ENCODE data around the gene PHF11. TPM values are rescaled to one million over a fixed set of nuclear protein-coding genes. Genes with fewer than 3 reads are reported as not detected.

PHF11 gene
- total RNA-seq: 10 to 100 TPM; 39.3 to 51.1 TPM

DNA sequence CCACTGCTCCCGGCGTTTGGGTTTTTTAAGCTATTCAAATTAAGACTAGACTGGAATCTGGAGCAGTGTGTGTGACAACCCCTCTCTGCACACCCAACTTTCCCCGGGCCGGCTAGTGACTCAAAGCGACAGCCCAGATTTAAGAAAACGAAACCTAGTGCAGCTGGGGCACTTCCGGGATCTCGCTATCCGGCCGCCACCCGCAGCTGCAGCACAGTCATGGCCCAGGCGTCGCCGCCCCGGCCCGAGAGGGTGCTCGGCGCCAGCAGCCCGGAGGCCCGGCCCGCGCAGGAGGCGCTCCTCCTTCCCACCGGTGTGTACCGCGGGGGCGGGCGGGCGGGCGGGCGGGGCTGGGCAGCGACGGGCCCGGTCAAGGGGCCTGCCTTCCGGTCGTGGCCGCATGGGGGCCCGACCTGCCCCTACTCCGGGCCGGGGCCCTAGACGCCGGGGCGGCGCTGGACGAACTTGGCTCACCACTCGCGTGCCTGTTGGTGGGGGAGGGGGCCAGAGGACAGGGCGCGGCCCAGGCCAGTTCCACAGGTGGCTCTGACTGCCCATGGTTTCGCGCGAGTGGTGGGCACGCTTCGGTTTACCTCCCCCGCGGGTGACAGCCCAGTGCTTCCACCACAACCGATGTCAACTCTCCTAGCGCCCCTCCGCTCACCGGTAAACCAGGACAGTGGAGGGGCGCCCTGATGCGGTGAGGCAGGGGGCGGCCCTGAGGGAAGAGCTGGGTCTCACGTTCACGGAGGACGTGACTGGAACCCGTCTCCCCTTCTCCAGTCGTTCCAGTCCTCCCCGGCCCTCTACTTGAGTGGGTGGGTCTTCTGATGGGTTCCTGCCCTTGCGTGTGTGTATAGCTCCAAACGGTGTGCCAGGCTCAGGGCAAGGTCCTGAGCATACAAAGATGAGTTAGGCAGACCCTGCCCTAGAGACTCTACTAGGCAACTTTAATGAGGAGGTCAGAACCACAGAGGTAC, at the start of gene PHF11:
TSS of gene PHF11 (plus strand) at position 171 of the 980 bp plus-strand sequence. CDS start at position 220, 49 bp downstream.
- no peaks in the 10 kb centered on the region for H3K27me3 ChIP-seq (replicated peaks; ENCODE audit: insufficient read depth)
- H3K9me3 ChIP-seq: no peaks in the 10 kb centered on the region
- TF ChIP-seq, protein P1, sequence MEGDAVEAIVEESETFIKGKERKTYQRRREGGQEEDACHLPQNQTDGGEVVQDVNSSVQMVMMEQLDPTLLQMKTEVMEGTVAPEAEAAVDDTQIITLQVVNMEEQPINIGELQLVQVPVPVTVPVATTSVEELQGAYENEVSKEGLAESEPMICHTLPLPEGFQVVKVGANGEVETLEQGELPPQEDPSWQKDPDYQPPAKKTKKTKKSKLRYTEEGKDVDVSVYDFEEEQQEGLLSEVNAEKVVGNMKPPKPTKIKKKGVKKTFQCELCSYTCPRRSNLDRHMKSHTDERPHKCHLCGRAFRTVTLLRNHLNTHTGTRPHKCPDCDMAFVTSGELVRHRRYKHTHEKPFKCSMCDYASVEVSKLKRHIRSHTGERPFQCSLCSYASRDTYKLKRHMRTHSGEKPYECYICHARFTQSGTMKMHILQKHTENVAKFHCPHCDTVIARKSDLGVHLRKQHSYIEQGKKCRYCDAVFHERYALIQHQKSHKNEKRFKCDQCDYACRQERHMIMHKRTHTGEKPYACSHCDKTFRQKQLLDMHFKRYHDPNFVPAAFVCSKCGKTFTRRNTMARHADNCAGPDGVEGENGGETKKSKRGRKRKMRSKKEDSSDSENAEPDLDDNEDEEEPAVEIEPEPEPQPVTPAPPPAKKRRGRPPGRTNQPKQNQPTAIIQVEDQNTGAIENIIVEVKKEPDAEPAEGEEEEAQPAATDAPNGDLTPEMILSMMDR (IDR thresholded peaks at IDR 0.05): peak; percentile 48
- ATAC-seq (ENCODE audit: insufficient number of reproducible peaks, low FRiP score, low read depth) (peak; percentile 66), DNase-seq (ENCODE audit: low spot score) (peak; percentile 76)
- peak within 1 kb of the TSS; percentile 84 for H3K4me3 ChIP-seq
- no peaks in the 10 kb centered on the region for H3K36me3 ChIP-seq
- H3K27ac ChIP-seq: peak within 1 kb of the TSS; percentile 94 to 95
- H3K4me1 ChIP-seq (ENCODE audit: control insufficient read depth in 1 of 2, low read depth in 2 of 2): peaks cover 7 to 24% of the 10 kb centered on the region in 2 donors

DNA sequence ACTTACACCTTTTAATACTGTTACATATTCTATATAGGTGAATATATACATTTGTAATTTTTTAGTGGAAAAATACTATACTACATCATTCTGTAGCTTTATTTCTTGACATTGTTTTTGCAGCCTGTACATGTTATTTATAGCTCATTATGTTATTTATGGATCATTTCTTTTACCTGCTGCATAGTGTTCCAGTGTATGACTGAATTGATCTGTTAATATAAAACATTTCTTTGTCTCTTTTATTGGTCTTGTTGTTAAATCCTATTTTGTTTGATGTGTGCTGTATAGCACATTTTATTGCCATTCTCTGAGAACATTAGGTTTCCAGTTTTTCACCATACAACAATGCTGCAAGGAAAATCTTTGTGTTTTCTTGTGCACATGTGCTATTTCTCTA, 49.3 kb upstream of the PHF11 start:
- TF ChIP-seq, protein P1 (IDR thresholded peaks at IDR 0.05): no peak
- ATAC-seq (ENCODE audit: insufficient number of reproducible peaks, low FRiP score, low read depth): no peak
- no peaks in the 10 kb centered on the region for H3K36me3 ChIP-seq

DNA sequence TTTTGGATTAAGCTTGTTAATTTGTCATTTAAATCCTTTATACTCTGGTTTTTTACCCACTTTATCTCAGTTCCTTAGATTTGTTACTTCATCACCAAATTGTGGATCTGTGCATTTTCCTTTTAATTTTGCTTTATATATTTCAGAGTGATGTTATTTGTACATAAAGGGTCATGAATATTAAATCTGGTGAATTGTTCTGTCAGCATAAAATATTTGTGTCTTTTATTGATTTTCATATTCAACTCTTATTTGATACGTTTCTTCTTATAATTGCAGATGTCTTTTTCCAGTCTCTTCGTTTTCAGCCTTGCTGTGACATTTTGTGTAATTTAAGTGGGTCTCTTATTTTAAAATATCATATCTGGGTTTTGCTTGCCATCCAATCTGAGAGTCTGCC, 47.0 kb upstream of the PHF11 start:
- Histone ChIP-seq H3K27me3 (replicated peaks; ENCODE audit: insufficient read depth) (no peaks in the 10 kb centered on the region), H3K27ac (no peak overlapping the region), H3K4me1 (ENCODE audit: control insufficient read depth in 1 of 2, low read depth in 2 of 2) (peaks cover 27 to 41% of the 10 kb centered on the region in 2 donors), H3K4me3 (no peak overlapping the region), H3K9me3 (no peaks in the 10 kb centered on the region), H3K36me3 (no peaks in the 10 kb centered on the region)
- ATAC-seq (ENCODE audit: insufficient number of reproducible peaks, low FRiP score, low read depth): no peak
- no peak for DNase-seq (ENCODE audit: low spot score)
- TF ChIP-seq, protein P1 (IDR thresholded peaks at IDR 0.05): no peak

More for the DNA sequence above, 49.3 kb upstream of the PHF11 start:
- H3K9me3 ChIP-seq: no peaks in the 10 kb centered on the region
- no peak overlapping the region for H3K27ac ChIP-seq
- H3K27me3 ChIP-seq (replicated peaks; ENCODE audit: insufficient read depth): no peaks in the 10 kb centered on the region
- no peak for DNase-seq (ENCODE audit: low spot score)
- H3K4me1 ChIP-seq (ENCODE audit: control insufficient read depth in 1 of 2, low read depth in 2 of 2): peaks cover 31 to 41% of the 10 kb centered on the region in 2 donors
- no peak overlapping the region for H3K4me3 ChIP-seq

DNA sequence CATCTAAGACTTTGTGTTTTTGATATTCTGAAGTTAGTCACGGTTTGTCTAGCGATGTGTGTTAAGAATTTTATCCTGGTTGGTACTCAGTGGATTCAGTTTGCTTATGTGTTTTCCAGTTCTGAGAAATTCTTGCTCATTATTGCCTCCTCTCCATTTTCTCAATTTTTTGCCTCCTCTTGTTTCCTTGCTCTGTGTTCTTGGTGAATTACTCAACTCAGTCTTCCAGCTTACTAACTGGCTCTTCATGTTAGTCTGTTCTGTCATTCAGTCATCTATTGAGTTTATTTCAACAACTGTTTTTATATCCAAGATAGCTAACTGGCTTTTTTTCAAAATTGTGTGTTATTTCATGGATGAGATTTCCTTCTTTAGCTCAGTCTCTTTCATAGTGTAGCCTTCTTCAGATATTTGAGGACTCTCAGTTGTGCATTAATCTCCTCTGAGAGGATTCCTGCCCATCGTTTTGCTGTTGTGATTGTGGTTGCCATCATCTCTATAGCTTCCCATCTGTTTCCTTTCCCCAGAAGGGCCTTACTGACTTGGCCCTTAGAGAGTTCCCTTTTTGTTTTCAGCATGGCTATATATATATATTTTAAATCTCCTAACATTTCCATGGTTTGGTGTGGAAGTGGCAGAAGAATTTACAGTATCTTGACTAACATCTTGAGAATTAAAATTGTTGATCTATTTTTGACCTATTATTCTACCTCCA, 45.5 kb upstream of the PHF11 start:
- Histone ChIP-seq H3K9me3 (no peaks in the 10 kb centered on the region), H3K27me3 (replicated peaks; ENCODE audit: insufficient read depth) (no peaks in the 10 kb centered on the region), H3K36me3 (no peaks in the 10 kb centered on the region), H3K27ac (no peak overlapping the region), H3K4me1 (ENCODE audit: control insufficient read depth in 1 of 2, low read depth in 2 of 2) (peaks cover 26 to 45% of the 10 kb centered on the region in 2 donors), H3K4me3 (no peak overlapping the region)
- ATAC-seq (ENCODE audit: insufficient number of reproducible peaks, low FRiP score, low read depth) (no peak), DNase-seq (ENCODE audit: low spot score) (no peak)
- TF ChIP-seq, protein P1 (IDR thresholded peaks at IDR 0.05): no peak

All from thoracic aorta (tissue), 2 donors.